Mesenchymal stem cell (in vitro differentiated cells and primary cell): Measurements from ENCODE around the gene NLRP13.
"Not testable (repeated sequence)": the region's sequence is repeated elsewhere in the genome, so short reads cannot be mapped to it uniquely, and the experiment has no call there.

Experiments used
- DNase-seq: peaks from one replicate; pipeline ENCODE4 v3.0.0-alpha.2; 2013
- H2AFZ ChIP-seq: one replicate; pipeline ENCODE4 v1.6.1; 2013; ENCODE audit warnings: low read depth, mild to moderate bottlenecking, control low read depth, inconsistent platforms, low read length, moderate library complexity
- H2AK5ac ChIP-seq: 2 replicates; pipeline ENCODE4 v1.6.1; 2013; ENCODE audit warnings: low read length, moderate library complexity, mild to moderate bottlenecking, inconsistent platforms; ENCODE audit not compliant: severe bottlenecking
- H2BK120ac ChIP-seq: one replicate; pipeline ENCODE4 v1.6.1; 2013; ENCODE audit warnings: low read depth, mild to moderate bottlenecking, inconsistent platforms, low read length, moderate library complexity
- H2BK12ac ChIP-seq, 2 experiments: one replicate each; pipeline ENCODE4 v1.6.1; 2013; ENCODE audit warnings: inconsistent platforms in 2 of 2, low read length in 2 of 2, mild to moderate bottlenecking in 2 of 2, moderate library complexity in 2 of 2, control low read depth in 1 of 2
- H2BK15ac ChIP-seq: one replicate; pipeline ENCODE4 v1.6.1; 2013; ENCODE audit warnings: mild to moderate bottlenecking, low read depth, inconsistent platforms; ENCODE audit not compliant: poor library complexity, severe bottlenecking
- H2BK5ac ChIP-seq: 2 replicates; pipeline ENCODE4 v1.6.1; 2013; ENCODE audit warnings: low read depth, mild to moderate bottlenecking, low read length, control low read depth, inconsistent platforms; ENCODE audit not compliant: poor library complexity, severe bottlenecking
- H3K14ac ChIP-seq, 2 experiments: one replicate each; pipeline ENCODE4 v1.6.1; 2013; ENCODE audit warnings: inconsistent platforms in 2 of 2, low read length in 2 of 2, control low read depth in 1 of 2, mild to moderate bottlenecking in 1 of 2, moderate library complexity in 1 of 2
- H3K18ac ChIP-seq, 2 experiments: one replicate each; pipeline ENCODE4 v1.6.1; 2013; ENCODE audit warnings: inconsistent platforms in 2 of 2, low read length in 2 of 2, control low read depth in 1 of 2, low read depth in 1 of 2, mild to moderate bottlenecking in 1 of 2
- H3K23ac ChIP-seq, 2 experiments: one replicate each; pipeline ENCODE4 v1.6.1; 2013; ENCODE audit warnings: inconsistent platforms in 2 of 2, low read length in 2 of 2, mild to moderate bottlenecking in 2 of 2, moderate library complexity in 2 of 2, control low read depth in 1 of 2
- H3K27ac ChIP-seq: 2 replicates; pipeline ENCODE4 v1.5.1; 2013; ENCODE audit warnings: mild to moderate bottlenecking, moderate library complexity, low read length, control low read depth, inconsistent platforms; ENCODE audit not compliant: poor library complexity, severe bottlenecking
- H3K27me3 ChIP-seq, 2 experiments: 2 replicates each; pipeline versions ENCODE4 v1.6.1 to v1.7.0; 2013; ENCODE audit warnings: low read length in 2 of 2, mild to moderate bottlenecking in 2 of 2, moderate library complexity in 2 of 2, control low read depth in 1 of 2, inconsistent platforms in 1 of 2; ENCODE audit not compliant: control insufficient read depth in 1 of 2, insufficient read depth in 1 of 2
- H3K36me3 ChIP-seq, 2 experiments: 2 replicates each; pipeline versions ENCODE4 v1.6.1 to v1.7.0; 2013; ENCODE audit warnings: low read length in 2 of 2, control low read depth in 1 of 2, inconsistent platforms in 1 of 2, low read depth in 1 of 2, mild to moderate bottlenecking in 1 of 2; ENCODE audit not compliant: insufficient read depth in 2 of 2, control insufficient read depth in 1 of 2
- H3K4ac ChIP-seq, 2 experiments: one replicate each; pipeline ENCODE4 v1.6.1; 2013; ENCODE audit warnings: inconsistent platforms in 2 of 2, low read length in 2 of 2, mild to moderate bottlenecking in 2 of 2, moderate library complexity in 2 of 2, control low read depth in 1 of 2, low read depth in 1 of 2
- H3K4me1 ChIP-seq: 2 replicates; pipeline ENCODE4 v1.6.1; 2013; ENCODE audit warnings: low read depth, low read length, control low read depth; ENCODE audit not compliant: control insufficient read depth, insufficient read depth
- H3K4me2 ChIP-seq: 2 replicates; pipeline ENCODE4 v1.6.1; 2013; ENCODE audit warnings: low read length, mild to moderate bottlenecking, inconsistent platforms; ENCODE audit not compliant: poor library complexity, severe bottlenecking
- H3K4me3 ChIP-seq, 2 experiments: 2 replicates each; pipeline versions ENCODE4 v1.5.1 to v1.7.0; 2013; ENCODE audit warnings: low read length in 2 of 2, mild to moderate bottlenecking in 2 of 2, control low read depth in 1 of 2, low read depth in 1 of 2; ENCODE audit not compliant: insufficient read depth in 1 of 2
- H3K79me1 ChIP-seq: replicated peaks from 2 replicates; pipeline ENCODE4 v1.6.1; 2013; ENCODE audit warnings: mild to moderate bottlenecking, control low read depth, low read length, inconsistent platforms; ENCODE audit not compliant: poor library complexity, severe bottlenecking
- H3K9ac ChIP-seq: 2 replicates; pipeline ENCODE4 v1.7.0; 2013; ENCODE audit warnings: mild to moderate bottlenecking, low read length, moderate library complexity
- H3K9me3 ChIP-seq: 2 replicates; pipeline ENCODE4 v1.7.0; 2013; ENCODE audit warnings: mild to moderate bottlenecking, low read length; ENCODE audit not compliant: control insufficient read depth
- H4K8ac ChIP-seq: one replicate; pipeline ENCODE4 v1.6.1; 2013; ENCODE audit warnings: inconsistent platforms, mild to moderate bottlenecking, low read length, moderate library complexity
- H4K91ac ChIP-seq: one replicate; pipeline ENCODE4 v1.6.1; 2013; ENCODE audit warnings: mild to moderate bottlenecking, low read length, inconsistent platforms
- WGBS: methylation state at CpG from one replicate; pipeline ENCODE4 v1.1.7; 2013; ENCODE audit warnings: mixed read lengths; 5-methylcytosine and 5-hydroxymethylcytosine counted together

Gene NLRP13

GRCh38 chr19:55930996-55931515, 1.1 kb downstream of the NLRP13 start:
- Histone ChIP-seq H4K91ac (no peak overlapping the region), H2BK15ac (no peak overlapping the region), H2BK12ac (no peak overlapping the region), H3K27me3 (no peaks in the 10 kb centered on the region), H3K14ac (no peak overlapping the region), H2BK5ac (no peak overlapping the region), H3K4me3 (no peak overlapping the region), H2BK120ac (no peak overlapping the region), H3K4me1 (no peaks in the 10 kb centered on the region), H3K4ac (no peak overlapping the region), H3K79me1 (no peaks in the 10 kb centered on the region), H3K9me3 (peaks cover 29% of the 10 kb centered on the region), H2AK5ac (no peak overlapping the region), H3K23ac (no peak overlapping the region), H3K27ac (no peak overlapping the region), H3K9ac (no peak overlapping the region), H2AFZ (no peak overlapping the region), H3K18ac (no peak overlapping the region), H4K8ac (no peak overlapping the region), H3K4me2 (no peak overlapping the region), H3K36me3 (no peaks in the 10 kb centered on the region)
- DNase-seq, result no peak
- 67% methylated on average over 9 of the region's 14 CpGs for WGBS

- H3K4me1 ChIP-seq, H2AFZ ChIP-seq, H4K8ac ChIP-seq, H3K9ac ChIP-seq, H3K4me2 ChIP-seq, H3K23ac ChIP-seq, H2BK15ac ChIP-seq, H2BK12ac ChIP-seq, H3K4me3 ChIP-seq, H2BK5ac ChIP-seq, H3K27ac ChIP-seq, H3K79me1 ChIP-seq, H3K36me3 ChIP-seq, H2BK120ac ChIP-seq, H3K4ac ChIP-seq, H4K91ac ChIP-seq, H2AK5ac ChIP-seq, DNase-seq, H3K18ac ChIP-seq, H3K27me3 ChIP-seq, H3K14ac ChIP-seq: not testable (repeated sequence)
- 81% methylated on average over 4 of the region's 5 CpGs for WGBS
- H3K9me3 ChIP-seq, result peaks cover 31% of the 10 kb centered on the region
Observed at GRCh38 chr19:55929258-55929657, 2.9 kb downstream of the NLRP13 start.

- H2BK12ac ChIP-seq, result no peak overlapping the region
- no peak overlapping the region for H3K14ac ChIP-seq
- no peak overlapping the region for H3K4ac ChIP-seq
- 39% methylated on average over 7 of the region's 8 CpGs for WGBS
- no peak overlapping the region for H4K8ac ChIP-seq
- DNase-seq, result no peak
- H3K4me3 ChIP-seq, result no peak overlapping the region
- no peaks in the 10 kb centered on the region for H3K4me1 ChIP-seq
- no peak overlapping the region for H3K27ac ChIP-seq
- H3K9me3 ChIP-seq, result peaks cover 26% of the 10 kb centered on the region
- H4K91ac ChIP-seq, result no peak overlapping the region
- H2BK5ac ChIP-seq, result no peak overlapping the region
- H3K36me3 ChIP-seq, result no peaks in the 10 kb centered on the region
- no peaks in the 10 kb centered on the region for H3K79me1 ChIP-seq
- no peak overlapping the region for H2AFZ ChIP-seq
- H3K23ac ChIP-seq, result no peak overlapping the region
- no peak overlapping the region for H3K4me2 ChIP-seq
- no peak overlapping the region for H2BK15ac ChIP-seq
- H2BK120ac ChIP-seq, result no peak overlapping the region
- no peak overlapping the region for H3K9ac ChIP-seq
- no peak overlapping the region for H2AK5ac ChIP-seq
- no peak overlapping the region for H3K18ac ChIP-seq
- H3K27me3 ChIP-seq, result no peaks in the 10 kb centered on the region
Observed at GRCh38 chr19:55927991-55928390, 4.1 kb downstream of the NLRP13 start.

- Histone ChIP-seq H2AFZ (no peak overlapping the region), H3K4me3 (no peak overlapping the region), H3K27ac (no peak overlapping the region), H2BK5ac (no peak overlapping the region), H3K9me3 (peaks cover 44% of the 10 kb centered on the region), H3K4ac (no peak overlapping the region), H3K36me3 (no peaks in the 10 kb centered on the region), H3K14ac (no peak overlapping the region), H4K8ac (no peak overlapping the region), H3K9ac (no peak overlapping the region), H3K4me2 (no peak overlapping the region), H3K79me1 (no peaks in the 10 kb centered on the region), H4K91ac (no peak overlapping the region), H3K18ac (no peak overlapping the region), H2BK12ac (no peak overlapping the region), H2BK120ac (no peak overlapping the region), H3K23ac (no peak overlapping the region), H2AK5ac (no peak overlapping the region), H3K4me1 (no peaks in the 10 kb centered on the region), H3K27me3 (no peaks in the 10 kb centered on the region), H2BK15ac (no peak overlapping the region)
- 57% methylated on average over 5 of the region's 5 CpGs for WGBS
- DNase-seq, result no peak
Observed at GRCh38 chr19:55923556-55923955, 8.6 kb downstream of the NLRP13 start.
